GM12878 (cell line): ENCODE measurements around the gene B3GNT9.

Source experiments
- ATF3 ChIP-seq: IDR thresholded peaks from 2 replicates; pipeline ENCODE4 v1.6.1; 2011; ENCODE audit warnings: low read depth, mild to moderate bottlenecking, low read length, moderate library complexity, borderline replicate concordance; ENCODE audit errors: extremely low read depth
- CBX5 ChIP-seq: sonication (generic); IDR thresholded peaks from 2 replicates; pipeline ENCODE4 v1.6.1; 2016; ENCODE audit warnings: low read depth, moderate library complexity, mild to moderate bottlenecking, inconsistent platforms
- EGR1 ChIP-seq, 2 experiments: IDR thresholded peaks; 1 replicate in 1 of 2; 2 replicates in 1 of 2; pipeline ENCODE4 v1.6.1; 2011 to 2012; ENCODE audit warnings: low read depth in 2 of 2, low read length in 2 of 2, borderline replicate concordance in 1 of 2, mild to moderate bottlenecking in 1 of 2, moderate library complexity in 1 of 2
- GABPA ChIP-seq: IDR thresholded peaks from 2 replicates; pipeline ENCODE4 v1.6.1; 2014; ENCODE audit warnings: antibody characterized with exemption, low read depth, mild to moderate bottlenecking, inconsistent platforms
- HDAC2 ChIP-seq: fragments of 200-600 bp; sonication (generic); IDR thresholded peaks from 2 replicates; pipeline ENCODE4 v1.6.1; 2017
- KDM1A ChIP-seq: fragments of 200-600 bp; sonication (generic); IDR thresholded peaks from 2 replicates; pipeline ENCODE4 v1.6.1; 2016; ENCODE audit warnings: borderline replicate concordance
- MEF2A ChIP-seq: IDR thresholded peaks from 2 replicates; pipeline ENCODE4 v1.6.1; 2011; ENCODE audit warnings: low read depth, mild to moderate bottlenecking, low read length, moderate library complexity; ENCODE audit not compliant: insufficient read depth
- MXI1 ChIP-seq: fragments of 150-350 bp; IDR thresholded peaks from 2 replicates; pipeline ENCODE4 v1.6.1; 2011; ENCODE audit warnings: low read depth, mild to moderate bottlenecking, inconsistent platforms, low read length, improper control_type of control experiment
- NFYA ChIP-seq: IDR thresholded peaks from 2 replicates; pipeline ENCODE4 v1.6.1; 2011; ENCODE audit warnings: low read depth, mild to moderate bottlenecking, low read length, improper control_type of control experiment, borderline replicate concordance
- PBX3 ChIP-seq: IDR thresholded peaks from 2 replicates; pipeline ENCODE4 v1.6.1; 2011; ENCODE audit warnings: mild to moderate bottlenecking, low read depth, low read length, moderate library complexity; ENCODE audit not compliant: insufficient replicate concordance
- POLR2AphosphoS5 ChIP-seq: IDR thresholded peaks from 2 replicates; pipeline ENCODE4 v1.6.1; 2011; ENCODE audit warnings: mild to moderate bottlenecking, low read length, inconsistent platforms
- USF2 ChIP-seq: IDR thresholded peaks from 2 replicates; pipeline ENCODE4 v1.6.1; 2011; ENCODE audit warnings: low read depth, low read length, improper control_type of control experiment, borderline replicate concordance
- ZSCAN29 ChIP-seq: fragments of 450-650 bp; IDR thresholded peaks from 2 replicates; pipeline ENCODE4 v1.6.1; 2017; ENCODE audit warnings: mild to moderate bottlenecking, moderate library complexity
- TF ChIP-seq, protein P1 (sequence below), 3 experiments: IDR thresholded peaks in 2 of 3; conservative IDR thresholded peaks in 1 of 3; 2 replicates each; pipeline ENCODE4 v1.5.1; 2011; ENCODE audit warnings: low read depth in 3 of 3, low read length in 3 of 3, mild to moderate bottlenecking in 3 of 3, control low read depth in 2 of 3, moderate library complexity in 2 of 3, inconsistent platforms in 1 of 3, mixed read lengths in 1 of 3; ENCODE audit not compliant: control insufficient read depth in 2 of 3, insufficient read depth in 1 of 3; ENCODE audit errors: extremely low read depth in 1 of 3

DNA sequence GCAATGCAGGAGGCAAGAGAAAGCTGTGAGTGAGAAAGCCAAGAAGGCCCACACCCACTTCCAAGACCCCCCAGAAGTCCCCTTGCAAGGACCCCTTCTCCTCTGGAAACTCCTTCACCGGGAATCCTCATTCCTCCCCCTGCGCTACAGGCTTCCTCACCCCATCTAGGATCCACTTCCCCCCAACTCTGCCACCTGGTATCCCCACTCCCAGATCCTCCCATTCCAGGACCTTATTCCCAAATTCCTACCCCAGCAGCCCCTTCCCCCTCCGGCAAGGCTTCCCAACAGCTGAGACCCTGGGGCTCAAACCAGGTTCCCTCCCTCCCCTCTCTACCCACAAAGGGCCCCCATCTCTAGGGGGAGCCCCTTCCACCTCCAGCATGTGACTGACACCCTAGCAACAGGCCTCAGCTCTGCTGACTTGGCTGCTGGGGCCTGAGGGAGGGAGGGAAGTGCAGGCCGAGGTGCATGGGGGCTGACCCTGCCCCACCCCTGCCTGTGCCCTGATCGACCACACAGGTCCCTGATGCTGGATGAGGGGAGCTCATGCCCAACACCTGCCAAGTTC is 15.9 kb upstream of the B3GNT9 start:
- TF ChIP-seq MXI1: peak; percentile 47; the same call in 1 of the 2 replicates
- no peak for TF ChIP-seq EGR1 (IDR thresholded peaks at IDR 0.05; ENCODE audit: borderline replicate concordance in 1 of 2, low read depth in 2 of 2, low read length in 2 of 2)
- TF ChIP-seq MEF2A: no peak
- TF ChIP-seq, protein P1, sequence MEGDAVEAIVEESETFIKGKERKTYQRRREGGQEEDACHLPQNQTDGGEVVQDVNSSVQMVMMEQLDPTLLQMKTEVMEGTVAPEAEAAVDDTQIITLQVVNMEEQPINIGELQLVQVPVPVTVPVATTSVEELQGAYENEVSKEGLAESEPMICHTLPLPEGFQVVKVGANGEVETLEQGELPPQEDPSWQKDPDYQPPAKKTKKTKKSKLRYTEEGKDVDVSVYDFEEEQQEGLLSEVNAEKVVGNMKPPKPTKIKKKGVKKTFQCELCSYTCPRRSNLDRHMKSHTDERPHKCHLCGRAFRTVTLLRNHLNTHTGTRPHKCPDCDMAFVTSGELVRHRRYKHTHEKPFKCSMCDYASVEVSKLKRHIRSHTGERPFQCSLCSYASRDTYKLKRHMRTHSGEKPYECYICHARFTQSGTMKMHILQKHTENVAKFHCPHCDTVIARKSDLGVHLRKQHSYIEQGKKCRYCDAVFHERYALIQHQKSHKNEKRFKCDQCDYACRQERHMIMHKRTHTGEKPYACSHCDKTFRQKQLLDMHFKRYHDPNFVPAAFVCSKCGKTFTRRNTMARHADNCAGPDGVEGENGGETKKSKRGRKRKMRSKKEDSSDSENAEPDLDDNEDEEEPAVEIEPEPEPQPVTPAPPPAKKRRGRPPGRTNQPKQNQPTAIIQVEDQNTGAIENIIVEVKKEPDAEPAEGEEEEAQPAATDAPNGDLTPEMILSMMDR (IDR thresholded peaks at IDR 0.05 in 2 of 3, conservative IDR thresholded peaks at IDR 0.05 in 1 of 3; ENCODE audit: control insufficient read depth in 2 of 3, extremely low read depth in 1 of 3, insufficient read depth in 1 of 3, low read depth in 3 of 3, low read length in 3 of 3): 0 out of 6 replicates have a peak, but pooled peaks of 1 of the 3 experiments have one; percentile 1
- no peak for TF ChIP-seq GABPA
- no peak for TF ChIP-seq HDAC2
- no peak for TF ChIP-seq ATF3
- TF ChIP-seq CBX5: no peak
- TF ChIP-seq POLR2AphosphoS5: no peak
- no peak for TF ChIP-seq KDM1A
- TF ChIP-seq NFYA: no peak
- no peak for TF ChIP-seq ZSCAN29
- peak; percentile 69 for TF ChIP-seq PBX3
- TF ChIP-seq USF2: peak; percentile 47
